HCT116 (cell line): ENCODE measurements around the gene WWOX. TPM values are rescaled to one million over a fixed set of nuclear protein-coding genes. Genes with fewer than 3 reads are reported as not detected.

ENCODE experiments used
- ATAC-seq: fragments of 200-7000 bp; cut with Tn5 transposase; 2 replicates; pipeline ENCODE4 v1.9.1; 2020; ENCODE audit warnings: mild to moderate bottlenecking, moderate library complexity
- BruUV-seq: library from RNA; stranded (reverse); fragments of 400-500 nt; replicated peaks from 2 replicates; lab custom pipeline; 2021; lab: Mats Ljungman, UMichigan
- CTCF ChIA-PET: fragments of 300-600 bp; sonication (Branson Sonifier 250); formaldehyde crosslinking; loops from one replicate; lab custom pipeline; 2021; ENCODE audit warnings: antibody characterized with exemption; lab: Charles Lee
- POLR2A ChIA-PET: fragments of 300-600, 350-600 bp; sonication (Branson Sonifier 250); formaldehyde crosslinking; loops from one replicate; lab custom pipeline; 2021; ENCODE audit warnings: antibody characterized with exemption; lab: Charles Lee
- RAD21 ChIA-PET, 2 experiments: fragments of 300-600 bp; sonication (Branson Sonifier 250); formaldehyde crosslinking; loops; one replicate each; lab custom pipeline; 2023; ENCODE audit warnings: low total read pairs in 2 of 2; ENCODE audit not compliant: uncharacterized antibody in 2 of 2, unreplicated experiment in 2 of 2, low non-redundant PET in 1 of 2; lab: Charles Lee
- DNase-seq: peaks from one replicate; pipeline ENCODE4 v3.0.0-alpha.2; 2010; ENCODE audit warnings: low read depth, low spot score
- H2AFZ ChIP-seq: fragments of 200-600 bp; shearing (Covaris generic), sonication (generic); 2 replicates; pipeline ENCODE4 v1.6.1; 2017; ENCODE audit warnings: low read depth, mixed run types, mixed read lengths, antibody characterized with exemption, low read length; ENCODE audit not compliant: poor library complexity, severe bottlenecking
- H3K27ac ChIP-seq: 2 replicates; pipeline ENCODE4 v1.5.1; 2012; ENCODE audit warnings: low read depth, low read length
- H3K27me3 ChIP-seq: fragments of 200-600 bp; sonication (generic); 2 replicates; pipeline ENCODE4 v1.6.1; 2016; ENCODE audit warnings: mixed run types, low read length, mixed read lengths; ENCODE audit not compliant: insufficient read depth
- H3K36me3 ChIP-seq, 2 experiments: fragments of 200-500 bp in 1 of 2; fragments of 200-600 bp in 1 of 2; sonication (Bioruptor generic) in 1 of 2; sonication (generic) in 1 of 2; 2 replicates each; pipeline versions ENCODE4 v1.5.1 to v1.6.1; 2014 to 2016; ENCODE audit warnings: low read length in 2 of 2, inconsistent platforms in 1 of 2, mixed read lengths in 1 of 2, mixed run types in 1 of 2; ENCODE audit not compliant: insufficient read depth in 2 of 2, control insufficient read depth in 1 of 2
- H3K4me1 ChIP-seq, 2 experiments: fragments of 200-600 bp in 1 of 2; sonication (generic) in 1 of 2; 2 replicates each; pipeline versions ENCODE4 v1.5.1 to v1.6.1; 2012 to 2017; ENCODE audit warnings: low read length in 2 of 2, inconsistent platforms in 1 of 2, mild to moderate bottlenecking in 1 of 2, mixed read lengths in 1 of 2, mixed run types in 1 of 2, moderate library complexity in 1 of 2; ENCODE audit not compliant: insufficient read depth in 2 of 2, control insufficient read depth in 1 of 2
- H3K4me2 ChIP-seq: fragments of 200-600 bp; sonication (generic); 2 replicates; pipeline ENCODE4 v1.6.1; 2017; ENCODE audit warnings: mixed run types, low read length, mixed read lengths
- H3K4me3 ChIP-seq, 2 experiments: fragments of 200-600 bp in 1 of 2; sonication (generic) in 1 of 2; replicated peaks in 1 of 2; 2 replicates each; pipeline ENCODE4 v1.5.1; 2011 to 2016; ENCODE audit warnings: low read length in 2 of 2, control low read depth in 1 of 2, low read depth in 1 of 2, mild to moderate bottlenecking in 1 of 2, mixed read lengths in 1 of 2, mixed run types in 1 of 2
- H3K79me2 ChIP-seq: fragments of 200-600 bp; sonication (generic); 2 replicates; pipeline ENCODE4 v1.6.1; 2017; ENCODE audit warnings: mild to moderate bottlenecking, mixed run types, low read length, moderate library complexity, mixed read lengths; ENCODE audit not compliant: insufficient read depth
- H3K9ac ChIP-seq: fragments of 200-600 bp; sonication (generic); 2 replicates; pipeline ENCODE4 v1.6.1; 2016; ENCODE audit warnings: low read length, mixed read lengths
- H3K9me2 ChIP-seq: fragments of 200-600 bp; sonication (generic), shearing (Covaris generic); 2 replicates; pipeline ENCODE4 v1.6.1; 2017; ENCODE audit warnings: mixed run types, mild to moderate bottlenecking, moderate library complexity; ENCODE audit not compliant: insufficient read depth
- H3K9me3 ChIP-seq, 2 experiments: fragments of 200-500 bp in 1 of 2; fragments of 200-600 bp in 1 of 2; sonication (Bioruptor generic) in 1 of 2; sonication (generic) in 1 of 2; 2 replicates each; pipeline ENCODE4 v1.6.1; 2014 to 2017; ENCODE audit warnings: low read length in 2 of 2, mixed read lengths in 2 of 2, inconsistent platforms in 1 of 2, low read depth in 1 of 2, mild to moderate bottlenecking in 1 of 2, mixed run types in 1 of 2, moderate library complexity in 1 of 2; ENCODE audit not compliant: control insufficient read depth in 1 of 2, insufficient read depth in 1 of 2
- H4K20me1 ChIP-seq: fragments of 200-600 bp; sonication (generic), shearing (Covaris generic); 2 replicates; pipeline ENCODE4 v1.6.1; 2017; ENCODE audit warnings: mixed run types, mild to moderate bottlenecking, moderate library complexity; ENCODE audit not compliant: insufficient read depth
- EZH2 ChIP-seq: fragments of 200-600 bp; sonication (generic); IDR thresholded peaks from 2 replicates; pipeline ENCODE4 v1.6.1; 2017; ENCODE audit warnings: antibody characterized with exemption, mixed run types
- RAD21 ChIP-seq: IDR thresholded peaks from 2 replicates; pipeline ENCODE4 v1.6.1; 2012; ENCODE audit warnings: low read depth, mild to moderate bottlenecking
- intact Hi-C: fragments of 100-400 bp; cut with micrococcal nuclease; formaldehyde crosslinking; loops from 2 replicates; pipeline ENCODE4 v1.10.0; 2022
- total RNA-seq: library from RNA; stranded (reverse); gene quantifications from one replicate; pipeline ENCODE4 v1.2.1, GENCODE V29; 2021; ENCODE audit not compliant: unreplicated experiment

Gene WWOX
- total RNA-seq, 1 experiment from 2014 or later, result 13.7 TPM

- Histone ChIP-seq H3K79me2 (no peaks in the 10 kb centered on the region), H3K4me1 (no peaks in the 10 kb centered on the region), H3K36me3 (no peaks in the 10 kb centered on the region), H3K4me2 (no peak overlapping the region), H3K9ac (no peak overlapping the region), H3K4me3 (no peak overlapping the region), H3K9me3 (peaks cover 0 to 5% of the 10 kb centered on the region in 2 experiments; a peak in 2 of 4 replicates), H3K9me2 (no peaks in the 10 kb centered on the region), H4K20me1 (no peaks in the 10 kb centered on the region), H3K27me3 (no peaks in the 10 kb centered on the region), H2AFZ (no peak overlapping the region), H3K27ac (no peak overlapping the region)
- DNase-seq (no peak), ATAC-seq (no peak)
- TF ChIP-seq RAD21, result no peak
- ChIA-PET POLR2A (no interaction called here), RAD21 (no interaction called here), CTCF (no interaction called here)
- BruUV-seq, result no TSS peak
- intact Hi-C loops, result no loop called here
Observed at GRCh38 chr16:78740269-78740668, 640.8 kb downstream of the WWOX start.

- DNase-seq (no peak), ATAC-seq (no peak)
- intact Hi-C loops, result no loop called here
- no peak for TF ChIP-seq EZH2
- H3K4me3 ChIP-seq, result no peak overlapping the region
- no peak overlapping the region for H3K4me2 ChIP-seq
- POLR2A ChIA-PET, result no interaction called here
- H3K9me3 ChIP-seq, result peaks cover 0 to 4% of the 10 kb centered on the region in 2 experiments; a peak in 2 of 4 replicates
- CTCF ChIA-PET, result no interaction called here
- no peaks in the 10 kb centered on the region for H3K79me2 ChIP-seq
- no peak overlapping the region for H3K27ac ChIP-seq
- H3K36me3 ChIP-seq, result no peaks in the 10 kb centered on the region
- H4K20me1 ChIP-seq, result no peaks in the 10 kb centered on the region
- H3K9me2 ChIP-seq, result no peaks in the 10 kb centered on the region
- H3K9ac ChIP-seq, result no peak overlapping the region
- no peaks in the 10 kb centered on the region for H3K27me3 ChIP-seq
- H3K4me1 ChIP-seq, result no peaks in the 10 kb centered on the region
- no peak overlapping the region for H2AFZ ChIP-seq
- no TSS peak for BruUV-seq
- RAD21 ChIA-PET, result no interaction called here
Observed at GRCh38 chr16:78742501-78743283, 643.2 kb downstream of the WWOX start.
